Fibroblast of lung (primary cell): ENCODE measurements around the gene KLK5. TPM values are rescaled to one million over a fixed set of nuclear protein-coding genes. Genes with fewer than 3 reads are reported as not detected.

Experiments
- DNase-seq, 2 donors: peaks; one replicate each; pipeline versions ENCODE4 v3.0.0 to v3.0.0-alpha.2; 2010; ENCODE audit warnings: low read depth in 2 of 2
- H2AFZ ChIP-seq: 2 replicates; pipeline ENCODE4 v1.5.1; 2012; ENCODE audit warnings: low read length, control low read depth, inconsistent platforms
- H3K27ac ChIP-seq: 2 replicates; pipeline ENCODE4 v1.5.1; 2011; ENCODE audit warnings: low read length, control low read depth; ENCODE audit not compliant: insufficient read depth
- H3K27me3 ChIP-seq: 2 replicates; pipeline ENCODE4 v1.5.1; 2011; ENCODE audit warnings: mild to moderate bottlenecking, low read length; ENCODE audit not compliant: control insufficient read depth, insufficient read depth
- H3K36me3 ChIP-seq: 2 replicates; pipeline ENCODE4 v1.5.1; 2011; ENCODE audit warnings: low read length; ENCODE audit not compliant: control insufficient read depth, insufficient read depth
- H3K4me1 ChIP-seq: 2 replicates; pipeline ENCODE4 v1.5.1; 2011; ENCODE audit warnings: low read length; ENCODE audit not compliant: control insufficient read depth, insufficient read depth; ENCODE audit errors: extremely low read depth
- H3K4me2 ChIP-seq: 2 replicates; pipeline ENCODE4 v1.5.1; 2011; ENCODE audit warnings: low read length, control low read depth; ENCODE audit not compliant: insufficient read depth; ENCODE audit errors: extremely low read depth
- H3K4me3 ChIP-seq, 4 experiments: fragments of 200-600 bp in 1 of 4; sonication (generic) in 1 of 4; replicated peaks in 1 of 4; 2 replicates each; pipeline ENCODE4 v1.5.1; 2011 to 2016; ENCODE audit warnings: low read length in 4 of 4, low read depth in 3 of 4, mild to moderate bottlenecking in 3 of 4, control low read depth in 2 of 4, inconsistent platforms in 1 of 4, mixed read lengths in 1 of 4; ENCODE audit not compliant: insufficient read depth in 1 of 4; ENCODE audit errors: control extremely low read depth in 1 of 4
- H3K79me2 ChIP-seq: 2 replicates; pipeline ENCODE4 v1.5.1; 2012; ENCODE audit warnings: mild to moderate bottlenecking, low read length, inconsistent platforms; ENCODE audit not compliant: control insufficient read depth, insufficient read depth
- H3K9ac ChIP-seq: 2 replicates; pipeline ENCODE4 v1.5.1; 2011; ENCODE audit warnings: mild to moderate bottlenecking, low read length, control low read depth; ENCODE audit not compliant: insufficient read depth
- H3K9me3 ChIP-seq: 2 replicates; pipeline ENCODE4 v1.5.1; 2012; ENCODE audit warnings: low read depth, low read length; ENCODE audit not compliant: control insufficient read depth, insufficient read depth
- H4K20me1 ChIP-seq: 2 replicates; pipeline ENCODE4 v1.5.1; 2011; ENCODE audit warnings: low read length; ENCODE audit not compliant: control insufficient read depth, insufficient read depth; ENCODE audit errors: extremely low read depth
- CTCF ChIP-seq, 2 donors: IDR thresholded peaks in 1 of 2; conservative IDR thresholded peaks in 1 of 2; 1 replicate in 1 of 2; 2 replicates in 1 of 2; pipeline ENCODE4 v1.5.1; 2011 to 2012; ENCODE audit warnings: low read length in 2 of 2, control low read depth in 1 of 2, inconsistent platforms in 1 of 2, low read depth in 1 of 2, mild to moderate bottlenecking in 1 of 2
- EZH2 ChIP-seq: IDR thresholded peaks from 2 replicates; pipeline ENCODE4 v1.5.1; 2012; ENCODE audit warnings: low read length, control low read depth, mild to moderate bottlenecking; ENCODE audit errors: missing control alignments
- polyA plus RNA-seq, 2 donors: library from polyadenylated mRNA; depleted of rRNA in 1 of 2; stranded (reverse) in 1 of 2; unstranded in 1 of 2; fragments of >200 nt; gene quantifications; 2 replicates each; pipeline ENCODE4 v1.2.1, GENCODE V29; 2011 to 2012; ENCODE audit warnings: missing spikeins in 1 of 2
- total RNA-seq: library from RNA; depleted of rRNA; stranded (reverse); fragments of >200 nt; gene quantifications from 2 replicates; pipeline ENCODE4 v1.2.1, GENCODE V29; 2014

Gene KLK5
- total and polyA plus RNA-seq, 2 donors (not counting 1 experiment from before 2014, with no cell fraction given) = 0.10 TPM; not detected in 1

GRCh38 chr19:50910722-50911121, 42.1 kb downstream of the KLK5 start:
- H3K36me3 ChIP-seq = no peaks in the 10 kb centered on the region
- no peaks in the 10 kb centered on the region for H3K4me1 ChIP-seq
- H3K79me2 ChIP-seq = no peaks in the 10 kb centered on the region
- no peak overlapping the region for H3K9ac ChIP-seq
- DNase-seq = no peak
- H2AFZ ChIP-seq = no peak overlapping the region
- H3K4me2 ChIP-seq = no peak overlapping the region
- H3K27ac ChIP-seq = no peak overlapping the region
- peaks cover 9% of the 10 kb centered on the region for H3K27me3 ChIP-seq
- H3K4me3 ChIP-seq = no peak overlapping the region
- no peaks in the 10 kb centered on the region for H3K9me3 ChIP-seq
- H4K20me1 ChIP-seq = no peaks in the 10 kb centered on the region
- TF ChIP-seq CTCF (conservative IDR thresholded peaks at IDR 0.05 in 1 of 2, IDR thresholded peaks at IDR 0.05 in 1 of 2; ENCODE audit: low read depth in 1 of 2, low read length in 2 of 2) (no peak), EZH2 (no peak)

- no peaks in the 10 kb centered on the region for H3K79me2 ChIP-seq
- H3K36me3 ChIP-seq = no peaks in the 10 kb centered on the region
- H3K27ac ChIP-seq = no peak overlapping the region
- no peaks in the 10 kb centered on the region for H3K4me1 ChIP-seq
- H3K9ac ChIP-seq = no peak overlapping the region
- H3K4me2 ChIP-seq = no peak overlapping the region
- H3K4me3 ChIP-seq = no peak overlapping the region
- H4K20me1 ChIP-seq = no peaks in the 10 kb centered on the region
- DNase-seq = no peak
- no peak overlapping the region for H2AFZ ChIP-seq
- no peak for TF ChIP-seq CTCF (conservative IDR thresholded peaks at IDR 0.05 in 1 of 2, IDR thresholded peaks at IDR 0.05 in 1 of 2; ENCODE audit: low read depth in 1 of 2, low read length in 2 of 2)
- no peak for TF ChIP-seq EZH2
- no peaks in the 10 kb centered on the region for H3K9me3 ChIP-seq
- peaks cover 9% of the 10 kb centered on the region for H3K27me3 ChIP-seq
Measured at GRCh38 chr19:50909240-50910070, 43.4 kb downstream of the KLK5 start.

- H3K27me3 ChIP-seq = peaks cover 9% of the 10 kb centered on the region
- no peaks in the 10 kb centered on the region for H3K4me1 ChIP-seq
- no peak for DNase-seq
- H3K4me2 ChIP-seq = no peak overlapping the region
- no peaks in the 10 kb centered on the region for H4K20me1 ChIP-seq
- H3K9me3 ChIP-seq = no peaks in the 10 kb centered on the region
- no peak for TF ChIP-seq CTCF (conservative IDR thresholded peaks at IDR 0.05 in 1 of 2, IDR thresholded peaks at IDR 0.05 in 1 of 2; ENCODE audit: low read depth in 1 of 2, low read length in 2 of 2)
- no peak for TF ChIP-seq EZH2
- H3K79me2 ChIP-seq = no peaks in the 10 kb centered on the region
- H3K4me3 ChIP-seq = no peak overlapping the region
- no peak overlapping the region for H3K9ac ChIP-seq
- H3K27ac ChIP-seq = no peak overlapping the region
- H2AFZ ChIP-seq = no peak overlapping the region
- H3K36me3 ChIP-seq = no peaks in the 10 kb centered on the region
Measured at GRCh38 chr19:50908336-50908735, 44.5 kb downstream of the KLK5 start.
